ENCODE results near the gene C4orf36.

Gene C4orf36

DNA sequence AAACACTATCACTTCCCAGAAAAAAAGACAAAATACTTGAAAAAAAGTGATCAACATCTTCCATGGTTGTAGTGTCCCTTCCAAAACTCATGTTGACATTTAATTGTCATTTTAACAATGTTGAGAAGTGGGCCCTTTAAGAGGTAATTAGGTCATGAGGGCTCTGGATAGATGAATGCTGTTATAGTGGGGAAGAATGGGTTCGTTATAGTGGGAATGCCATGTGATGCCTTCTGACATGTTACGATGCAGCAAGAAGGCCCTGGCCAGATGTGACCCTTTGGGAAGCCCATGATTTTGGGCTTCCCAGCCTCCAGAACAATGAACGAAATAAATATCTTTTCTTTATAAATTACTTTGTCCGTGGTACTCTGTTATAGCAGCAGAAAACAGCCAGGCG is 39.0 kb downstream of the C4orf36 start:
- no peak for DNase-seq

GRCh38 chr4:86848732-86849619 is 43.2 kb downstream of the C4orf36 start, which contains the start of gene SLC10A6:
Gene SLC10A6, minus strand, starts transcription at chr4:86849384. Its CDS starts 269 bp downstream, at chr4:86849115.
- DNase-seq: no peak

DNA sequence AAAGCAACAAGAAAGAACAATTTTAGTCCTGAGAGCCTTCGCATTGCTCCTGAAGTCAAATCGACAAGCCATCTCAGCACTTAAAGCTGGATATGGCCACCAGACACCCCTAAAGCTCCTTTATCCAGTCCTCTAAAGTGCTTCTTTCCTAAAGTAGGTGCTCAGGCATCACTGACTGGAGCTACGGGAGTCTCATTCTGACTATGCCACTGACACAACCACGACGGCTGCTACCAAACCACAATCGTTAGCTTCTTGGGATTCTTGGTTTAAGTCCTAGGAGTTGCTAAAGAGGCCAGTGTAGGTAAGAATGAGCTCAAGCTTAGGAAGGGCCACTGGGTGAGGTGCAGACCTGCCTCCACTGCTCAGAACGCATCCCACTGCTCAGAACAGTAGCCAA is 44.1 kb downstream of the C4orf36 start:
- DNase-seq: no peak

- no peak for DNase-seq
Measured at GRCh38 chr4:86847571-86847970, 44.7 kb downstream of the C4orf36 start.

GRCh38 chr4:86846921-86847320 is 45.3 kb downstream of the C4orf36 start:
- no peak for DNase-seq

GRCh38 chr4:86845593-86845992 is 46.6 kb downstream of the C4orf36 start:
- no peak for DNase-seq

- DNase-seq: no peak
Measured at GRCh38 chr4:86841309-86841708, 50.9 kb downstream of the C4orf36 start.

DNA sequence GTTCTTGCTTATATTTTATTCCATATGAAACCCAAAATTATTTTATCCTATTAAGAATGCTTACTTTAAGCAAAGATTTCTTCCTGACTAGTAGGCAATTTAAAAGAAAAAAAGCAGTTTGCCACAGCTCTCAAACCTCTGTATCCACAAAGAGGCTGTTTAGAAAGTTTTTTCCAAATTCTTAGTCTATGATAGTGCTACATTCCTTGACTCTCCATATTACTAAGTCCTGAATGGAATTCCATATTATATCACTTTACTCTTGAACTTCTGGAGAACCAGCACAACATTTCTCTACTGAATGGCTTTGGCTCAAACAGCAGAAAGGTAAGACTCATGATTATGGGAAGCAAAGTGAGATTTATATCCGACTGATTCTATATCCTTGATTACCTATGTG is 51.4 kb downstream of the C4orf36 start:
- no peak for DNase-seq

GRCh38 chr4:86837691-86838503 is 54.3 kb downstream of the C4orf36 start:
- no peak for DNase-seq

DNA sequence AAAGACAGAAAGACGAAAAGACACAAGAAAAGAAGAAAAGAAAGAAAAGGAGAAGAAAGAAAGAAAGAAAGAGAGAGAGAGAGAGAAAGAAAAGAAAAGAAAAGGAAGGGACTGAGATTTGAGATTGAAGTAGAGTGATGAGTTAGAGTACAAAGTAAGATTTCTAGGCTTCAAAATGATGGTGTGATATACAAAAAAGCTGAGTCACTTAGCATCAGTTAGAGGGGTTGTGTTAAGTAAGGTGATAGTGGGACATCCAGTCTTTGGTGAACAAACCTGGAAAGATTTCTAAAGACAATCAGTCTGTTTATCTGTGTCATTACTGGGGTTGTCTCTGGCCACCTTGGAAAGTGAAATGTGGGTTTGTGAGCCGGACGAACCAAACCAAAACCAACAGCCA is 56.5 kb downstream of the C4orf36 start:
- DNase-seq: no peak

DNA sequence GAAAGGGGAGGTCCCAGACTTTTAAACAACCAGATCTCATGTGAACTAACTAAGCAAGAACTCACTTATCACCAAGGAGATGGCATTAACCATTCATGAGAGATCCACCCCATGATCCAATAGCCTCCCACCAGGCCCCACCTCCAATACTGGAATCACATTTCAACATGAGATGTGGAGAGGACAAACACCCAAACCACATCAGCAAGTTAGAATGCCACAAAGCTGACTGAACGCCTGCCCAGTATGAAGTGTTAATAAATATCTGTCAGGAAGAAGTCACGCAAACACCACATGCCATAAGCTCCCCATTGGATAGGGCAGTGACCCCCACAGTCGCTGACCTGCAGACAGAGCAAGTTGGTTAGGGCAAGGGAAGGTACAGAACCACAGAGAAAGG is 57.3 kb downstream of the C4orf36 start:
- no peak for DNase-seq

- no peak for DNase-seq
Measured at GRCh38 chr4:86833615-86834014, 58.6 kb downstream of the C4orf36 start.

GRCh38 chr4:86831262-86832130 is 60.7 kb downstream of the C4orf36 start:
- no peak for DNase-seq
